ENCODE results near the gene TRA2B.

DNA sequence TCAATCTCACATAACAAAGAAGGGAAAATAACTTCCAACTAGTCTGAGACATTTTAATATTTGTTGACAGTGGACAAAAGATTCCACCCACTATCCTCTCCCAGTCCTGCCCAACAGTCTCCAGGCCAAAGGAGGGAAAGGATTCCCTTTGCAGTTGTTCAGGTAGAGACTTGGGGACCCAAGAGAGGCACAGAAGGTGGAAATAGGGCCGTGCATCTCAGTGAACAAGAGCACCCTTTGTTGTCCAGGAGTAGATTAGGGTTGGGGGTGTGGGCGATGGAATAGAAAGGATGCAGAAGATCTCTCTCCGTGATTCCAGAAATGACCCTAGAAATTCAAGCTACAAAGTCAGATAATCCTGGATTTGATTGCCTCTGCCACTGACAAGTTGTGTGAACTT, 44.8 kb upstream of the TRA2B start:
- TF ChIP-seq, protein P1, sequence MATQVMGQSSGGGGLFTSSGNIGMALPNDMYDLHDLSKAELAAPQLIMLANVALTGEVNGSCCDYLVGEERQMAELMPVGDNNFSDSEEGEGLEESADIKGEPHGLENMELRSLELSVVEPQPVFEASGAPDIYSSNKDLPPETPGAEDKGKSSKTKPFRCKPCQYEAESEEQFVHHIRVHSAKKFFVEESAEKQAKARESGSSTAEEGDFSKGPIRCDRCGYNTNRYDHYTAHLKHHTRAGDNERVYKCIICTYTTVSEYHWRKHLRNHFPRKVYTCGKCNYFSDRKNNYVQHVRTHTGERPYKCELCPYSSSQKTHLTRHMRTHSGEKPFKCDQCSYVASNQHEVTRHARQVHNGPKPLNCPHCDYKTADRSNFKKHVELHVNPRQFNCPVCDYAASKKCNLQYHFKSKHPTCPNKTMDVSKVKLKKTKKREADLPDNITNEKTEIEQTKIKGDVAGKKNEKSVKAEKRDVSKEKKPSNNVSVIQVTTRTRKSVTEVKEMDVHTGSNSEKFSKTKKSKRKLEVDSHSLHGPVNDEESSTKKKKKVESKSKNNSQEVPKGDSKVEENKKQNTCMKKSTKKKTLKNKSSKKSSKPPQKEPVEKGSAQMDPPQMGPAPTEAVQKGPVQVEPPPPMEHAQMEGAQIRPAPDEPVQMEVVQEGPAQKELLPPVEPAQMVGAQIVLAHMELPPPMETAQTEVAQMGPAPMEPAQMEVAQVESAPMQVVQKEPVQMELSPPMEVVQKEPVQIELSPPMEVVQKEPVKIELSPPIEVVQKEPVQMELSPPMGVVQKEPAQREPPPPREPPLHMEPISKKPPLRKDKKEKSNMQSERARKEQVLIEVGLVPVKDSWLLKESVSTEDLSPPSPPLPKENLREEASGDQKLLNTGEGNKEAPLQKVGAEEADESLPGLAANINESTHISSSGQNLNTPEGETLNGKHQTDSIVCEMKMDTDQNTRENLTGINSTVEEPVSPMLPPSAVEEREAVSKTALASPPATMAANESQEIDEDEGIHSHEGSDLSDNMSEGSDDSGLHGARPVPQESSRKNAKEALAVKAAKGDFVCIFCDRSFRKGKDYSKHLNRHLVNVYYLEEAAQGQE (IDR thresholded peaks at IDR 0.05; ENCODE audit: borderline replicate concordance) = no peak
- TF ChIP-seq POLR2AphosphoS5 (IDR thresholded peaks at IDR 0.05) = no peak
